HCT116 (cell line): ENCODE results near the gene GRIN2D. TPM values are rescaled to one million over a fixed set of nuclear protein-coding genes. Genes with fewer than 3 reads are reported as not detected.

Experiments used
- ATAC-seq: fragments of 200-7000 bp; cut with Tn5 transposase; 2 replicates; pipeline ENCODE4 v1.9.1; 2020; ENCODE audit warnings: mild to moderate bottlenecking, moderate library complexity
- BruUV-seq: library from RNA; stranded (reverse); fragments of 400-500 nt; replicated peaks from 2 replicates; lab custom pipeline; 2021; lab: Mats Ljungman, UMichigan
- CTCF ChIA-PET: fragments of 300-600 bp; sonication (Branson Sonifier 250); formaldehyde crosslinking; loops from one replicate; lab custom pipeline; 2021; ENCODE audit warnings: antibody characterized with exemption; lab: Charles Lee
- POLR2A ChIA-PET: fragments of 300-600, 350-600 bp; sonication (Branson Sonifier 250); formaldehyde crosslinking; loops from one replicate; lab custom pipeline; 2021; ENCODE audit warnings: antibody characterized with exemption; lab: Charles Lee
- RAD21 ChIA-PET, 2 experiments: fragments of 300-600 bp; sonication (Branson Sonifier 250); formaldehyde crosslinking; loops; one replicate each; lab custom pipeline; 2023; ENCODE audit warnings: low total read pairs in 2 of 2; ENCODE audit not compliant: uncharacterized antibody in 2 of 2, unreplicated experiment in 2 of 2, low non-redundant PET in 1 of 2; lab: Charles Lee
- DNase-seq: peaks from one replicate; pipeline ENCODE4 v3.0.0-alpha.2; 2010; ENCODE audit warnings: low read depth, low spot score
- H2AFZ ChIP-seq: fragments of 200-600 bp; shearing (Covaris generic), sonication (generic); 2 replicates; pipeline ENCODE4 v1.6.1; 2017; ENCODE audit warnings: low read depth, mixed run types, mixed read lengths, antibody characterized with exemption, low read length; ENCODE audit not compliant: poor library complexity, severe bottlenecking
- H3K27ac ChIP-seq: 2 replicates; pipeline ENCODE4 v1.5.1; 2012; ENCODE audit warnings: low read depth, low read length
- H3K27me3 ChIP-seq: fragments of 200-600 bp; sonication (generic); 2 replicates; pipeline ENCODE4 v1.6.1; 2016; ENCODE audit warnings: mixed run types, low read length, mixed read lengths; ENCODE audit not compliant: insufficient read depth
- H3K36me3 ChIP-seq, 2 experiments: fragments of 200-500 bp in 1 of 2; fragments of 200-600 bp in 1 of 2; sonication (Bioruptor generic) in 1 of 2; sonication (generic) in 1 of 2; 2 replicates each; pipeline versions ENCODE4 v1.5.1 to v1.6.1; 2014 to 2016; ENCODE audit warnings: low read length in 2 of 2, inconsistent platforms in 1 of 2, mixed read lengths in 1 of 2, mixed run types in 1 of 2; ENCODE audit not compliant: insufficient read depth in 2 of 2, control insufficient read depth in 1 of 2
- H3K4me1 ChIP-seq, 2 experiments: fragments of 200-600 bp in 1 of 2; sonication (generic) in 1 of 2; 2 replicates each; pipeline versions ENCODE4 v1.5.1 to v1.6.1; 2012 to 2017; ENCODE audit warnings: low read length in 2 of 2, inconsistent platforms in 1 of 2, mild to moderate bottlenecking in 1 of 2, mixed read lengths in 1 of 2, mixed run types in 1 of 2, moderate library complexity in 1 of 2; ENCODE audit not compliant: insufficient read depth in 2 of 2, control insufficient read depth in 1 of 2
- H3K4me2 ChIP-seq: fragments of 200-600 bp; sonication (generic); 2 replicates; pipeline ENCODE4 v1.6.1; 2017; ENCODE audit warnings: mixed run types, low read length, mixed read lengths
- H3K4me3 ChIP-seq, 2 experiments: fragments of 200-600 bp in 1 of 2; sonication (generic) in 1 of 2; replicated peaks in 1 of 2; 2 replicates each; pipeline ENCODE4 v1.5.1; 2011 to 2016; ENCODE audit warnings: low read length in 2 of 2, control low read depth in 1 of 2, low read depth in 1 of 2, mild to moderate bottlenecking in 1 of 2, mixed read lengths in 1 of 2, mixed run types in 1 of 2
- H3K79me2 ChIP-seq: fragments of 200-600 bp; sonication (generic); 2 replicates; pipeline ENCODE4 v1.6.1; 2017; ENCODE audit warnings: mild to moderate bottlenecking, mixed run types, low read length, moderate library complexity, mixed read lengths; ENCODE audit not compliant: insufficient read depth
- H3K9ac ChIP-seq: fragments of 200-600 bp; sonication (generic); 2 replicates; pipeline ENCODE4 v1.6.1; 2016; ENCODE audit warnings: low read length, mixed read lengths
- H3K9me2 ChIP-seq: fragments of 200-600 bp; sonication (generic), shearing (Covaris generic); 2 replicates; pipeline ENCODE4 v1.6.1; 2017; ENCODE audit warnings: mixed run types, mild to moderate bottlenecking, moderate library complexity; ENCODE audit not compliant: insufficient read depth
- H3K9me3 ChIP-seq, 2 experiments: fragments of 200-500 bp in 1 of 2; fragments of 200-600 bp in 1 of 2; sonication (Bioruptor generic) in 1 of 2; sonication (generic) in 1 of 2; 2 replicates each; pipeline ENCODE4 v1.6.1; 2014 to 2017; ENCODE audit warnings: low read length in 2 of 2, mixed read lengths in 2 of 2, inconsistent platforms in 1 of 2, low read depth in 1 of 2, mild to moderate bottlenecking in 1 of 2, mixed run types in 1 of 2, moderate library complexity in 1 of 2; ENCODE audit not compliant: control insufficient read depth in 1 of 2, insufficient read depth in 1 of 2
- H4K20me1 ChIP-seq: fragments of 200-600 bp; sonication (generic), shearing (Covaris generic); 2 replicates; pipeline ENCODE4 v1.6.1; 2017; ENCODE audit warnings: mixed run types, mild to moderate bottlenecking, moderate library complexity; ENCODE audit not compliant: insufficient read depth
- FOSL1 ChIP-seq: IDR thresholded peaks from 2 replicates; pipeline ENCODE4 v1.6.1; 2012; ENCODE audit warnings: low read depth
- intact Hi-C: fragments of 100-400 bp; cut with micrococcal nuclease; formaldehyde crosslinking; loops from 2 replicates; pipeline ENCODE4 v1.10.0; 2022
- total RNA-seq: library from RNA; stranded (reverse); gene quantifications from one replicate; pipeline ENCODE4 v1.2.1, GENCODE V29; 2021; ENCODE audit not compliant: unreplicated experiment
- TF ChIP-seq, protein P1 (sequence below): IDR thresholded peaks from 2 replicates; pipeline ENCODE4 v1.6.1; 2012; ENCODE audit warnings: low read depth

GRIN2D gene
- total RNA-seq, 1 experiment from 2014 or later: 26.2 TPM

DNA sequence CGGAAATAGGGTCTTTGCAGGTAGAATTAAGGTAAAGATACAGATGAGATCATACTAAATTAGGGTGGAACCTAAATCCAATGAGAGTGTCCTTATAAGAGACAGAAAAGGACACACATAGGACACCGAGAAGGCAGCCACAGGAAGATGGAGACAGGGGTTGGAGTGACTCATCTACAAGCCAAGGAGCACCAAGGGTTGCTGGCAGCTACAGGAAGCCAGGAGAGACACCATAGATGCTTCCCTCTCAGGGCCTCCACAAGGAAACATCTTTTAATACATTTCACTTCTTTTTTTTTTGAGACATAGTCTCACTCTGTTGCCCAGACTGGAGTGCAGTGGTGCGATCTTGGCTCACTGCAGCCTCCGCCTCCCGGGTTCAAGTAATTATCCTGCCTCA, 39.8 kb upstream of the GRIN2D start:
- RAD21 ChIA-PET: interaction anchor here (1.0 to 1.1 kb wide), 2 partner anchors 10 to 21 kb away, joined by 5 to 7 read pairs; partner anchors contain the start of genes SYNGR4 (in 1 of the 2) and TMEM143 (in 1 of the 2)
- no TSS peak for BruUV-seq

More for the DNA sequence above, 39.8 kb upstream of the GRIN2D start:
- H3K9me2 ChIP-seq: no peaks in the 10 kb centered on the region
- peaks cover 26 to 59% of the 10 kb centered on the region in 2 experiments for H3K4me1 ChIP-seq
- TF ChIP-seq, protein P1, sequence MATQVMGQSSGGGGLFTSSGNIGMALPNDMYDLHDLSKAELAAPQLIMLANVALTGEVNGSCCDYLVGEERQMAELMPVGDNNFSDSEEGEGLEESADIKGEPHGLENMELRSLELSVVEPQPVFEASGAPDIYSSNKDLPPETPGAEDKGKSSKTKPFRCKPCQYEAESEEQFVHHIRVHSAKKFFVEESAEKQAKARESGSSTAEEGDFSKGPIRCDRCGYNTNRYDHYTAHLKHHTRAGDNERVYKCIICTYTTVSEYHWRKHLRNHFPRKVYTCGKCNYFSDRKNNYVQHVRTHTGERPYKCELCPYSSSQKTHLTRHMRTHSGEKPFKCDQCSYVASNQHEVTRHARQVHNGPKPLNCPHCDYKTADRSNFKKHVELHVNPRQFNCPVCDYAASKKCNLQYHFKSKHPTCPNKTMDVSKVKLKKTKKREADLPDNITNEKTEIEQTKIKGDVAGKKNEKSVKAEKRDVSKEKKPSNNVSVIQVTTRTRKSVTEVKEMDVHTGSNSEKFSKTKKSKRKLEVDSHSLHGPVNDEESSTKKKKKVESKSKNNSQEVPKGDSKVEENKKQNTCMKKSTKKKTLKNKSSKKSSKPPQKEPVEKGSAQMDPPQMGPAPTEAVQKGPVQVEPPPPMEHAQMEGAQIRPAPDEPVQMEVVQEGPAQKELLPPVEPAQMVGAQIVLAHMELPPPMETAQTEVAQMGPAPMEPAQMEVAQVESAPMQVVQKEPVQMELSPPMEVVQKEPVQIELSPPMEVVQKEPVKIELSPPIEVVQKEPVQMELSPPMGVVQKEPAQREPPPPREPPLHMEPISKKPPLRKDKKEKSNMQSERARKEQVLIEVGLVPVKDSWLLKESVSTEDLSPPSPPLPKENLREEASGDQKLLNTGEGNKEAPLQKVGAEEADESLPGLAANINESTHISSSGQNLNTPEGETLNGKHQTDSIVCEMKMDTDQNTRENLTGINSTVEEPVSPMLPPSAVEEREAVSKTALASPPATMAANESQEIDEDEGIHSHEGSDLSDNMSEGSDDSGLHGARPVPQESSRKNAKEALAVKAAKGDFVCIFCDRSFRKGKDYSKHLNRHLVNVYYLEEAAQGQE: no peak
- TF ChIP-seq FOSL1: peak; percentile 28; the same call in 1 of the 2 replicates
- no peaks in the 10 kb centered on the region for H3K79me2 ChIP-seq
- no peak for DNase-seq
- ChIA-PET POLR2A (interaction anchor here (1.7 to 3.2 kb wide), 3 partner anchors 10 to 47 kb away, joined by 6 to 30 read pairs (median 10); partner anchors contain the start of genes SYNGR4 and TMEM143), CTCF (interaction anchor here (1.0 to 3.0 kb wide), 4 partner anchors 10 to 46 kb away, joined by 3 to 10 read pairs (median 6); partner anchors contain the start of genes KDELR1, SYNGR4 and TMEM143)
- no peaks in the 10 kb centered on the region for H4K20me1 ChIP-seq
- no peak for ATAC-seq
- intact Hi-C loops: loop anchor here (5.0 kb wide), 1 partner anchor 139 kb away; no protein-coding TSS in a partner anchor
- H3K4me2 ChIP-seq: peak overlapping the region; percentile 45
- no peaks in the 10 kb centered on the region for H3K27me3 ChIP-seq
- H3K36me3 ChIP-seq: no peaks in the 10 kb centered on the region
- H3K4me3 ChIP-seq: peak overlapping the region in 1 of 2 experiments; percentile 16; a peak in 1 of 4 replicates
- no peaks in the 10 kb centered on the region for H3K9me3 ChIP-seq
- H2AFZ ChIP-seq: peak overlapping the region; percentile 29
- H3K27ac ChIP-seq: peak overlapping the region; percentile 64
- H3K9ac ChIP-seq: peak overlapping the region; percentile 56
